Stimulated activated CD4-positive, alpha-beta T cell treated with anti-CD3 and anti-CD28 coated beads, Interleukin-4, amount 100 ng/mL, for 24 hours (primary cell): ENCODE data around the gene TMEM181.
"Not testable (repeated sequence)": the region's sequence is repeated elsewhere in the genome, so short reads cannot be mapped to it uniquely, and the experiment has no call there.

Source experiments
- DNase-seq: peaks from one replicate; pipeline ENCODE4 v3.0.0-alpha.2; 2020

TMEM181 gene

GRCh38 chr6:158643836-158644230, 83.9 kb downstream of the TMEM181 start:
- DNase-seq: no peak

- peak; percentile 89 for DNase-seq
Observed at GRCh38 chr6:158644231-158645063, 84.6 kb downstream of the TMEM181 start, which contains the start of gene DYNLT1. DYNLT1 (minus strand) TSS chr6:158644743; CDS start chr6:158644708, 35 bp downstream.

GRCh38 chr6:158645064-158646022, 85.5 kb downstream of the TMEM181 start:
- DNase-seq: no peak

GRCh38 chr6:158646023-158646910, 86.4 kb downstream of the TMEM181 start:
- DNase-seq: no peak

- no peak for DNase-seq
Observed at GRCh38 chr6:158647501-158647900, 87.6 kb downstream of the TMEM181 start.

GRCh38 chr6:158648682-158649131, 88.8 kb downstream of the TMEM181 start:
- peak; percentile 40 for DNase-seq

- peak; percentile 88 for DNase-seq
Observed at GRCh38 chr6:158649289-158650143, 89.6 kb downstream of the TMEM181 start, which contains the start of gene SYTL3. SYTL3 (plus strand) TSS chr6:158650054; CDS start chr6:158663269, 13,215 bp downstream.

GRCh38 chr6:158651981-158652737, 92.3 kb downstream of the TMEM181 start:
- not testable (repeated sequence) for DNase-seq

- DNase-seq: peak; percentile 91
Observed at GRCh38 chr6:158653577-158654354, 93.9 kb downstream of the TMEM181 start.

- no peak for DNase-seq
Observed at GRCh38 chr6:158654498-158654897, 94.6 kb downstream of the TMEM181 start.

GRCh38 chr6:158654960-158655489, 95.1 kb downstream of the TMEM181 start:
- no peak for DNase-seq

GRCh38 chr6:158655569-158656450, 95.9 kb downstream of the TMEM181 start:
- no peak for DNase-seq

- DNase-seq: not testable (repeated sequence)
Observed at GRCh38 chr6:158656986-158657385, 97.1 kb downstream of the TMEM181 start.

GRCh38 chr6:158660333-158660754, 100.5 kb downstream of the TMEM181 start:
- DNase-seq: peak; percentile 51

GRCh38 chr6:158661156-158661685, 101.3 kb downstream of the TMEM181 start:
- DNase-seq: no peak

- DNase-seq: no peak
Observed at GRCh38 chr6:158662607-158662953, 102.7 kb downstream of the TMEM181 start.

GRCh38 chr6:158662954-158663624, 103.2 kb downstream of the TMEM181 start:
- no peak for DNase-seq
